Liver (tissue), 3 donors: ENCODE measurements around the gene CDKN2D.

ENCODE experiments used
- RXRA ChIP-seq, 2 donors: IDR thresholded peaks; 2 replicates each; pipeline ENCODE4 v1.6.1; 2017 to 2018; ENCODE audit warnings: antibody characterized with exemption in 2 of 2, mild to moderate bottlenecking in 1 of 2
- TAF1 ChIP-seq: conservative IDR thresholded peaks from 2 replicates; pipeline ENCODE4 v1.6.1; 2016; ENCODE audit warnings: antibody characterized with exemption, mild to moderate bottlenecking
- YY1 ChIP-seq: IDR thresholded peaks from 2 replicates; pipeline ENCODE4 v1.6.1; 2016; ENCODE audit warnings: antibody characterized with exemption, mild to moderate bottlenecking
- TF ChIP-seq, protein P1 (sequence below): fragments of 150-350 bp; IDR thresholded peaks from 2 replicates; pipeline ENCODE4 v1.5.1; 2017; ENCODE audit warnings: improper control_type of control experiment, low read depth, low read length; ENCODE audit not compliant: missing input control
- TF ChIP-seq, protein P2 (sequence below): IDR thresholded peaks from 2 replicates; pipeline ENCODE4 v1.6.1; 2016; ENCODE audit warnings: antibody characterized with exemption
- donor health status: healthy.
- donor health status: healthy.

DNA sequence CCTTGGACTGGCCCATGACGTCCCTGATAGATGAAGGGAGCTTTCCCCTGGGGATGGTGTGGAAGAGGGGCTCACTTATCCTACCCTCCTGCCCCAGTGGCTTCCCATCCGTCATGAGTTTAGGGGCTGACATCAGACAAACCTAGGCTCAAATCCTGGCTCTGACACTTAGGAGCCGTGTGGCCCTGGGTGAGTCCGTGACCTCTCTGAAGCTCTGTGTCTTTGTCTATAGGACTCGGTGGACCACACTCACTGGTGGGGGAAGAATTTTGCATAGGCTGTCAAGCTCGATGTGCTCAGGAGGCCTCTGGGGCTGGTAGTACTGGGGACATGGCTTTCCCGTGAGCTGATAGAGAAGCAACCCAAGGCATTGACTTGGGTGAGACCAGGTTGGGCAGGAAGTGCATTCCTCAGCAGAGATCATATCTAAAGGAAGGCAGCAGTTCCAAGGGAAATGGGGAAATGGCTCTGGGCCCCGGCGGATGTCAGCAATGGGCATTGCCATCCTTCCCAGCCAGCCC, 35.7 kb upstream of the CDKN2D start:
- TF ChIP-seq, protein P1, sequence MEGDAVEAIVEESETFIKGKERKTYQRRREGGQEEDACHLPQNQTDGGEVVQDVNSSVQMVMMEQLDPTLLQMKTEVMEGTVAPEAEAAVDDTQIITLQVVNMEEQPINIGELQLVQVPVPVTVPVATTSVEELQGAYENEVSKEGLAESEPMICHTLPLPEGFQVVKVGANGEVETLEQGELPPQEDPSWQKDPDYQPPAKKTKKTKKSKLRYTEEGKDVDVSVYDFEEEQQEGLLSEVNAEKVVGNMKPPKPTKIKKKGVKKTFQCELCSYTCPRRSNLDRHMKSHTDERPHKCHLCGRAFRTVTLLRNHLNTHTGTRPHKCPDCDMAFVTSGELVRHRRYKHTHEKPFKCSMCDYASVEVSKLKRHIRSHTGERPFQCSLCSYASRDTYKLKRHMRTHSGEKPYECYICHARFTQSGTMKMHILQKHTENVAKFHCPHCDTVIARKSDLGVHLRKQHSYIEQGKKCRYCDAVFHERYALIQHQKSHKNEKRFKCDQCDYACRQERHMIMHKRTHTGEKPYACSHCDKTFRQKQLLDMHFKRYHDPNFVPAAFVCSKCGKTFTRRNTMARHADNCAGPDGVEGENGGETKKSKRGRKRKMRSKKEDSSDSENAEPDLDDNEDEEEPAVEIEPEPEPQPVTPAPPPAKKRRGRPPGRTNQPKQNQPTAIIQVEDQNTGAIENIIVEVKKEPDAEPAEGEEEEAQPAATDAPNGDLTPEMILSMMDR, result no peak
- TF ChIP-seq TAF1, result no peak
- TF ChIP-seq, protein P2, sequence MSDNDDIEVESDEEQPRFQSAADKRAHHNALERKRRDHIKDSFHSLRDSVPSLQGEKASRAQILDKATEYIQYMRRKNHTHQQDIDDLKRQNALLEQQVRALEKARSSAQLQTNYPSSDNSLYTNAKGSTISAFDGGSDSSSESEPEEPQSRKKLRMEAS, result no peak
- TF ChIP-seq YY1, result no peak
- no peak for TF ChIP-seq RXRA (IDR thresholded peaks at IDR 0.05)
